Measurements from ENCODE around the gene CYP1B1.

DNA sequence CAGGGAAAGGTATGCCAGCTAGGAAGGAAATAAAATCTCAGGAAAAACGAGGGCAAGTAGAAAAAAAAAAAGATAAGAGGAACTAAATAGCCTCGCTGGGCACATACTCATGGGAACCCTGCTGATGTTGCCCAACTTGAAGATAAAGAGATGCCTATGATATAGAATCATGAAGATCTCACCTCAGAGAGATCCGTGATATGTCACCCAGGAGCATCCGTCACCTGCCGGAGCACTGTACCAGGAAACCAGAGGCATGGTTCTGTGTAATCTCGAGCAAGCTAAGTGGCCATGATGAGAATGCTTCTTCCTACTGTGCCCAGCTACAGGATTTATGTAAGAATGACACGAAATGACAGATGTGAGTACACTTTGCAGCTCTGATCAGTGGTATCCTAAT lies 40.0 kb downstream of the CYP1B1 start:
- TF ChIP-seq CTCF (conservative IDR thresholded peaks at IDR 0.05 in 1 of 2, IDR thresholded peaks at IDR 0.05 in 1 of 2; ENCODE audit: extremely low read depth in 1 of 2, insufficient read depth in 1 of 2, low read depth in 1 of 2, low read length in 2 of 2) (no peak), EZH2 (IDR thresholded peaks at IDR 0.05; ENCODE audit: borderline replicate concordance, low read length) (no peak)

Data from mammary epithelial cell (primary cell).